Embryonic facial prominence (tissue), 1 donor: Measurements from ENCODE around the gene CCPG1.
"Not testable (repeated sequence)": the region's sequence is repeated elsewhere in the genome, so short reads cannot be mapped to it uniquely, and the experiment has no call there.

ENCODE experiments used
- DNase-seq: peaks from one replicate; pipeline ENCODE4 v3.0.0-alpha.2; 2016; ENCODE audit errors: extremely low spot score

Gene CCPG1

GRCh38 chr15:55408012-55408928 lies at the start of gene CCPG1, which contains the start of gene PIERCE2:
TSS of gene CCPG1 (minus strand) at chr15:55408359. CDS start at chr15:55389424, 18,935 bp downstream.
TSS of gene PIERCE2 (plus strand) at chr15:55408495. CDS start at chr15:55408769, 274 bp downstream.
- peak; percentile 87 for DNase-seq

- DNase-seq = no peak
Observed at GRCh38 chr15:55457401-55458022, 49.4 kb upstream of the CCPG1 start.

- not testable (repeated sequence) for DNase-seq
Observed at GRCh38 chr15:55447030-55447394, 38.9 kb upstream of the CCPG1 start.

- not testable (repeated sequence) for DNase-seq
Observed at GRCh38 chr15:55446379-55447029, 38.3 kb upstream of the CCPG1 start.

- not testable (repeated sequence) for DNase-seq
Observed at GRCh38 chr15:55445936-55446335, 37.8 kb upstream of the CCPG1 start.

GRCh38 chr15:55443141-55443540 lies 35.0 kb upstream of the CCPG1 start:
- not testable (repeated sequence) for DNase-seq

GRCh38 chr15:55434989-55435825 lies 27.0 kb upstream of the CCPG1 start:
- DNase-seq = peak; percentile 24

GRCh38 chr15:55422089-55422488 lies 13.9 kb upstream of the CCPG1 start:
- DNase-seq = no peak

- DNase-seq = no peak
Observed at GRCh38 chr15:55420171-55420866, 12.2 kb upstream of the CCPG1 start.

GRCh38 chr15:55417678-55418077 lies 9.5 kb upstream of the CCPG1 start:
- DNase-seq = not testable (repeated sequence)

- DNase-seq = not testable (repeated sequence)
Observed at GRCh38 chr15:55408976-55409375, 817 bp upstream of the CCPG1 start.

GRCh38 chr15:55407498-55408011 lies 604 bp downstream of the CCPG1 start:
- no peak for DNase-seq

- DNase-seq = no peak
Observed at GRCh38 chr15:55403531-55403930, 4.6 kb downstream of the CCPG1 start.

GRCh38 chr15:55402707-55403106 lies 5.5 kb downstream of the CCPG1 start:
- no peak for DNase-seq

- no peak for DNase-seq
Observed at GRCh38 chr15:55401786-55402246, 6.3 kb downstream of the CCPG1 start.

- DNase-seq = not testable (repeated sequence)
Observed at GRCh38 chr15:55400050-55400449, 8.1 kb downstream of the CCPG1 start.

GRCh38 chr15:55398243-55398642 lies 9.9 kb downstream of the CCPG1 start:
- no peak for DNase-seq

GRCh38 chr15:55394694-55395093 lies 13.5 kb downstream of the CCPG1 start:
- no peak for DNase-seq

GRCh38 chr15:55389264-55389607 lies 18.9 kb downstream of the CCPG1 start:
- DNase-seq = no peak

- DNase-seq = no peak
Observed at GRCh38 chr15:55387027-55387426, 21.1 kb downstream of the CCPG1 start.

- no peak for DNase-seq
Observed at GRCh38 chr15:55383687-55384086, 24.5 kb downstream of the CCPG1 start.
